Hematopoietic multipotent progenitor cell treated with erythropoietin and hydrocortisone succinate and interleukin-3 and kit ligand, for 15 days (in vitro differentiated cells): ENCODE data around the gene AKAP7.
"Not testable (repeated sequence)": the region's sequence is repeated elsewhere in the genome, so short reads cannot be mapped to it uniquely, and the experiment has no call there.

Experiments used
- DNase-seq: peaks from one replicate; pipeline ENCODE4 v3.0.0-alpha.2; 2015; ENCODE audit warnings: low spot score

AKAP7 gene

DNA sequence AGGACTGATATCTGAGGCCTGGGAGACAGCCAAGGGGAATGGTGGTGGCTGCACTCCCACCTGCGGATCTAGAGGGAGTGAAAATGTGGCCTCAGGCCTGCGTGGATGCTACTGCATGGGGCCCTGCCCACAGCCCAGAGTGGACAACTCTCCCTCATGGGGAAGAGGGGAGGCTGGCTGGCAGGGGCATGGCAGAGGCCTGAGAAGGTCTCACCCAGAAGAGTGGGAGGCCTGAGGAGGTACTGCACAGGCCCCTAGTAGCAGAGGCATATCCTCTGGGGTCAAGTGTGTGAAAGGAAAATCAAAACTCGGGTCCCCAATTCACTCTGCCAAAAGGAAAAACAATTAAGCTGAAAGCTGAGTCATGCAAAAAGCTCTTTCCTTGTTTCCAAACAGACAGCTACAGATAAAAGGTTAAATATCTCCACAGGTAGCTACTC is 158.2 kb downstream of the AKAP7 start:
- DNase-seq = no peak

DNA sequence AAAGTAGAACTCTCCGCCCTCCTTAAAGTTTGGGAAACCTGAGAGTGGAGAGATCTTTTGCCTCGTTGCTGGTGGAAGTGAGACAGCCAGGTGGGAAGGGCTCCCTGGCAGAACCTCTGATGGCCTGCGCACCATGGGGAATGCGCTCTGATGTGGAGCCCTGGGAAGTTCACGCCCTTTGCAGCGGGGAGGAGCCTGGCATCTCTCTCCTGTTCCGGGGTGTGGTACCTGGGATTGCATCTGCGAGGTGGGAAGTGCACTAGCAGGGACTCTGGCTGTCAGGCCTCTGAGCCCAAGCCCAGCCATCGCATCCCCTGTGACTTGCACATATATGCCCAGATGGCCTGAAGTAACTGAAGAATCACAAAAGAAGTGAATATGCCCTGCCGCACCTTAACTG is 159.8 kb downstream of the AKAP7 start:
- DNase-seq = no peak

GRCh38 chr6:131300826-131301225 is 165.6 kb downstream of the AKAP7 start:
- DNase-seq = not testable (repeated sequence)

GRCh38 chr6:131303338-131303930 is 168.2 kb downstream of the AKAP7 start:
- DNase-seq = no peak

- DNase-seq = no peak
These were observed 170.0 kb downstream of the AKAP7 start for GRCh38 chr6:131305037-131305850.

DNA sequence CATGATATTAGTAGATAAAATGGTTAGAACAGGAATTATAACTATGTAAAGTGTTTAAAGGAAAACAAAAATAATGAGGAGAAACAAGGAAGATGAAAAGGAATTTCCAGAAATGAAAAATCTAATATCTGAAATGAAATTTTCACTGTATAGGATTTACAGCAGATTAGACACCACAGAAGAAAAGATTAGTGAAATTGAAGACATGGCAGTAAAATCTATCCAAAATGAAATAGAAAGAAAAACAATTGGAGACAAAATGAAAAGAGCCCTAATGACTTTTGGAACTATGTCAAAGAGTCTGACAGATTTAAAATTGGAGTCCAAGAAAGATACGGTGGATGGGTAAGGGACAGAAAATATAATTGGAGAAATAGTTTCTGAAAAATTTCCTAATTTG is 174.2 kb downstream of the AKAP7 start:
- DNase-seq = no peak

GRCh38 chr6:131314838-131315237 is 179.6 kb downstream of the AKAP7 start:
- no peak for DNase-seq

- no peak for DNase-seq
These were observed 181.4 kb downstream of the AKAP7 start for GRCh38 chr6:131316654-131317053.

DNA sequence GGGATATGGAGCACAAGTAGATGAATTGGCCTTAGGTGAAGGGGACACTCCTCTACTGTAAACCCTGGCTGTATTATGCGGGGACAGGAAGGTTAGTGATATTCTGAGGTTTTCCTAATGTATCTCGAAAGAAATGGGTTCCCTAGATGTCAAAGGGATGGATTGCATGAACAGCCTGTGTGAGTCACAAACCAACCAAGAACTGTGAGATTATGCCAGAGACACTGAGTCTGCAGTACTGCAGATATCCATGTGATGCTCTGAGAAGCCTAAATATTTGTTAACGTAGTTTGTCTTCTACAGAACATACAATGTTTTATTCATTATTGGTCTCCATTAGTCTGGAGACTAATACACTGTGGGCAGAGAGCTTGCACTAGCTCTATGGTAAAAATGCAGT is 182.2 kb downstream of the AKAP7 start:
- no peak for DNase-seq

DNA sequence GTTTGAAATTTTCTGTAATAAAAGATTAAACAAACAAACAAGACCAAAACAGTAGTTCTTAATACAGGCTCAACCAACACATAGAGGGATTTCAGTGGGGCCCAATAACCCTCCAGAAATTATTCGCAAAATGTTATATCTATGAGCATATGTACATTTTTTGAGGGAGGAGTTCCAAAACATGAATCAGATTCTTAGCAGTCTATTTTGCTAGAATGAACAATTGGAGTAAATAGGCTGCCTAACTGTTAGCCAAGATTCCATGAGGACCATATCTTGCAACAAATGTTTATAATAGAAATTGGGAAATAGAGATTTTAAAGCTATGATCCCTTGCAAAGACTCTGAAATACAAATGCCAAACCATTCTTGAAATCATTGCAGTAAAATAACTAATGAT is 186.3 kb downstream of the AKAP7 start:
- DNase-seq = no peak

GRCh38 chr6:131322125-131322524 is 186.9 kb downstream of the AKAP7 start:
- no peak for DNase-seq

- DNase-seq = not testable (repeated sequence)
These were observed 190.4 kb downstream of the AKAP7 start for GRCh38 chr6:131325669-131326068.

GRCh38 chr6:131328727-131329126 is 193.5 kb downstream of the AKAP7 start:
- DNase-seq = not testable (repeated sequence)

DNA sequence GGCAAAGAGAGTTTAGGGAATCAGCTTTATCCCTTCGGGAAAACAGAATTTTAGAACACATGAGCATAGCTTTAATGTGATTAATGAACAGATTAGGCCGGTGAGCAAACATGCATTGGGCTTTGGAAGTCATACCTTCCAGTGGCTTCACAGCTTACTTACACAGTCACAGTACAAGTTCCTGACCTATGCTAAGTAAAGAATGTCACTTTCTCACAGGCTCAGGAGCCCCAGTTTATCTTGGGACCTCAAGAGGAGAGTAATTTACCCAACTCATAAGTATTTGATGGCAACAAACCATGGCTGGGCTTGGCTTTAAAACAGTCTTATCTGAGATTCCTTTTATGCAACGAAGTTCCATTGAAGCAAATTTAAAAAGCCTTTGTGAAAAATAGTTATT is 195.9 kb downstream of the AKAP7 start:
- no peak for DNase-seq

DNA sequence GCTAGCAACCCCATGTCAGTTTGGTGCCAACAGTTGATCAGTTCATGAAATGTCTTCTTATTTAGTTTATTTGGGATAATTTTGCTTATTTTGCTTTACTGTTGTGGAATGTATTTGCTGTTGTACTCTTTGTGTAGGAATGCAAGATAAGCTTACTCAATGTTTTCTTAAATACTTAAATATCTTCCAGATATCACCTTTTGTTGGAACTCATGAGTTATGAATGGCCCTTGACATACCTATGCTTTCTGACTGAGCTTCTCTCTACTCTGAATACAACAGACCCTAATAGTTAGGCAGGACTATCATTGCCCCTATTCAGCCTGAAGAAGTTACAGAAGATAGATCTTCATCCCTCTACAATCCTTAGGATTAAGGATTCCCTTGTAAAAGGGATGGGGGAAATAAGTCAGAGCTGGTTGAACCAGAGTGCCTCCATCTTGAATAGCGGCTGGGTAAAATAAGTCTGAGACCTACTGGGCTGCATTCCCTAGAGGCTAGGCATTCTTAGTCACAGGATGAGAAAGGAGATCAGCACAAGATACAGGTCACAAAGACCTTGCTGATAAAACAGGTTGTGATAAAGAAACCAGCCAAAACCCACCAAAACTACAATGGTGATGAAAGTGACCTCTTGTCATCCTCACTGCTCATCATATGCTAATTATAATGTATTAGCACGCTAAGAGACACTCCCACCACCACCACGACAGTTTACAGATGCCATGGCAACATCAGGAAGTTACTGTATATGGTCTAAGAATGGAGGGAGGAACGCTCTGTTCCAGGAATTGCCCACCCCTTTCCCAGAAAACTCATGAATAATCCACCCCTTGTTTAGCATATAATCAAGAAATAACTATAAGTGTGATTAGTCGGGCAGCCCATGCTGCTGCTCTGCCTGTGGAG is 196.9 kb downstream of the AKAP7 start:
- DNase-seq = no peak
